Heart left ventricle (tissue), 13 donors: ENCODE results near the gene TRABD2A.

ENCODE experiments used
- POLR2A ChIP-seq, 2 donors: fragments of 450-650 bp; IDR thresholded peaks; one replicate each; pipeline ENCODE4 v1.6.1; 2017; ENCODE audit warnings: antibody characterized with exemption in 2 of 2, mild to moderate bottlenecking in 2 of 2, moderate library complexity in 2 of 2
- TF ChIP-seq, protein P1 (sequence below), 12 donors: fragments of 200-600 bp; sonication (generic) in 4 of 12; IDR thresholded peaks; one replicate each; pipeline versions ENCODE4 v1.5.0 to v1.8.0; 2018 to 2022; ENCODE audit warnings: antibody characterized with exemption in 12 of 12, mild to moderate bottlenecking in 5 of 12
- donor health status: ischemic (EF 13 %, LVEDD 7.1; RV severe dilation, severe dysfunction).
- donor health status: DM: no; HTN: yes; CAD: no.
- donor health status: DM: no; HTN: no; CAD: no.
- donor health status: ischemic (EF 25% LVEDD 6.9; RV normal size, moderate dysfunction).
- donor health status: ischemic (EF 25% LVEDD 5.7; RV mildly dilated, moderate dysfunction).
- donor health status: ischemic (EF 35%, LVEDD 5.7; RV mildly dilated, moderate dysfunction).
- donor health status: nonischemic (EF 11% LVEDD 7.7; RV severe dilation, severe dysfunction).
- donor health status: DM: yes; HTN: yes; CAD: no.
- donor health status: PGD.
- donor health status: ischemic (EF 29% LVEDD 5.4; RV normal size, mild dysfunction).
- donor health status: nonischemic (EF 23%, LVEDD 6.1; RV moderate dilation, normal function).

DNA sequence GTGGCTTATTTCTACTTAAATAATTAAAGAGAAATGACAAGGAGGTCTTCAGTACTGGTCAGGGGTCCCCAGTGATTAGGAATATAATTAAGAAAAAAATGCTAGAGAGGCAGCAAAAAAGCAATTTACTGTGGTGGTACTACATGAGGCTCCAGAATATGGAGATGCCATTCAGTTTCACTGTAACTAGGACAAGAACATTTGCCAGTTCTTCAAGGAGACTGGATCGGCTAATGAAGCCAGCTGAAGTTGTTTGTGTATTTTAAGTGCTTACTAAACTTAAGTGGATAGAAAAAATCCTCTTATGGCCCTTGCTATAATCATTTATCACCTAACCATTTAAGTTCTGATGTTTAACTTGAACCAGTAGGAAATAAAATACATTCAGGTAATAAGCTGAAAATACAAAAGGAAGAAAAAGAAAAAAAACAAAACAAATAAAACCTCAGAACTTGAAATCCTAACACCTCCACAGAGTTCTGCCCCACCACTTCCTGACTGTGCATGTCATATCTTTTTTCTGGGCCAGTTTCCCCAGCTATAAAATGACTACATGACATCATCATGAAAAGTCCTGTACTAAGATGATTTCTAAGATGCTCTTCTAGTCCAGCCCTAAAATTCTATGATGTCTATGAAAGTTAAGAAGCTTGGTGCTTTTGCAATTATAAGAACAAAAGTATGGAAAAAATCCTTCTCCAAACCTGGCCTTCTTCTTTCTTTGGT is 98.0 kb downstream of the TRABD2A start:
- TF ChIP-seq POLR2A (IDR thresholded peaks at IDR 0.05), result no peak
- TF ChIP-seq, protein P1, sequence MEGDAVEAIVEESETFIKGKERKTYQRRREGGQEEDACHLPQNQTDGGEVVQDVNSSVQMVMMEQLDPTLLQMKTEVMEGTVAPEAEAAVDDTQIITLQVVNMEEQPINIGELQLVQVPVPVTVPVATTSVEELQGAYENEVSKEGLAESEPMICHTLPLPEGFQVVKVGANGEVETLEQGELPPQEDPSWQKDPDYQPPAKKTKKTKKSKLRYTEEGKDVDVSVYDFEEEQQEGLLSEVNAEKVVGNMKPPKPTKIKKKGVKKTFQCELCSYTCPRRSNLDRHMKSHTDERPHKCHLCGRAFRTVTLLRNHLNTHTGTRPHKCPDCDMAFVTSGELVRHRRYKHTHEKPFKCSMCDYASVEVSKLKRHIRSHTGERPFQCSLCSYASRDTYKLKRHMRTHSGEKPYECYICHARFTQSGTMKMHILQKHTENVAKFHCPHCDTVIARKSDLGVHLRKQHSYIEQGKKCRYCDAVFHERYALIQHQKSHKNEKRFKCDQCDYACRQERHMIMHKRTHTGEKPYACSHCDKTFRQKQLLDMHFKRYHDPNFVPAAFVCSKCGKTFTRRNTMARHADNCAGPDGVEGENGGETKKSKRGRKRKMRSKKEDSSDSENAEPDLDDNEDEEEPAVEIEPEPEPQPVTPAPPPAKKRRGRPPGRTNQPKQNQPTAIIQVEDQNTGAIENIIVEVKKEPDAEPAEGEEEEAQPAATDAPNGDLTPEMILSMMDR (IDR thresholded peaks at IDR 0.05), result no peak
